GM12872 (cell line): ENCODE measurements around the gene STKLD1.

ENCODE experiments used
- TF ChIP-seq, protein P1 (sequence below): IDR thresholded peaks from 3 replicates; pipeline ENCODE4 v1.5.1; 2011; ENCODE audit warnings: low read depth, mild to moderate bottlenecking, low read length, moderate library complexity; ENCODE audit not compliant: insufficient read depth

STKLD1 gene

GRCh38 chr9:133360400-133361393 lies 15.5 kb upstream of the STKLD1 start:
- TF ChIP-seq, protein P1, sequence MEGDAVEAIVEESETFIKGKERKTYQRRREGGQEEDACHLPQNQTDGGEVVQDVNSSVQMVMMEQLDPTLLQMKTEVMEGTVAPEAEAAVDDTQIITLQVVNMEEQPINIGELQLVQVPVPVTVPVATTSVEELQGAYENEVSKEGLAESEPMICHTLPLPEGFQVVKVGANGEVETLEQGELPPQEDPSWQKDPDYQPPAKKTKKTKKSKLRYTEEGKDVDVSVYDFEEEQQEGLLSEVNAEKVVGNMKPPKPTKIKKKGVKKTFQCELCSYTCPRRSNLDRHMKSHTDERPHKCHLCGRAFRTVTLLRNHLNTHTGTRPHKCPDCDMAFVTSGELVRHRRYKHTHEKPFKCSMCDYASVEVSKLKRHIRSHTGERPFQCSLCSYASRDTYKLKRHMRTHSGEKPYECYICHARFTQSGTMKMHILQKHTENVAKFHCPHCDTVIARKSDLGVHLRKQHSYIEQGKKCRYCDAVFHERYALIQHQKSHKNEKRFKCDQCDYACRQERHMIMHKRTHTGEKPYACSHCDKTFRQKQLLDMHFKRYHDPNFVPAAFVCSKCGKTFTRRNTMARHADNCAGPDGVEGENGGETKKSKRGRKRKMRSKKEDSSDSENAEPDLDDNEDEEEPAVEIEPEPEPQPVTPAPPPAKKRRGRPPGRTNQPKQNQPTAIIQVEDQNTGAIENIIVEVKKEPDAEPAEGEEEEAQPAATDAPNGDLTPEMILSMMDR: no peak

DNA sequence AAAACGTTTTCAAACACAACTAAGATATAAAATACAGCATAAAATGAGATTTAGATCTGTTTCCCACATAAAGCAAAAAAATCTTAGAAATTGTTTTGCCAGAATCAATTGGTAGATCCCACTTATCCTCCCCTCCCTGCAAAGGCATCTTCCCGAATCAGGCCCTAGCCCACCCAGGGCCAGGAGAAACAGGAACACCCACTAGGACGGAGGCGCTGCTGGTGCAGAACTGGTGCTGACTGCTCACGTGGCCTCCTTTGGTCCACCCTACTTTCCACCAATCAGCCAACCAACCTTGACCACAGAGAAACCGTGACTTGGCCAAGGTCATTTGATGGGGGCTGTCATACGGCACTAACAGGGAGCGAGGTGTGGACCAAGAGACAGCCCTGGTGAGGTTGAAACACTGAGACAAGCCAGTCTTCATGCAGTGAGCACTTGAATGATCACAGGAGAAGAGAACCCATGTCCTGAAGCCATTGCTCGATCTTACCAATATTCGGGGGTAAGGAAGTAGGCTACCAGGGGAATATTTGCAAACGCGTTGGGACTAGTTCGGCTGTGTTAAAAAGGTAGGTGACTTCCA lies 14.6 kb upstream of the STKLD1 start:
- TF ChIP-seq, protein P1: no peak

DNA sequence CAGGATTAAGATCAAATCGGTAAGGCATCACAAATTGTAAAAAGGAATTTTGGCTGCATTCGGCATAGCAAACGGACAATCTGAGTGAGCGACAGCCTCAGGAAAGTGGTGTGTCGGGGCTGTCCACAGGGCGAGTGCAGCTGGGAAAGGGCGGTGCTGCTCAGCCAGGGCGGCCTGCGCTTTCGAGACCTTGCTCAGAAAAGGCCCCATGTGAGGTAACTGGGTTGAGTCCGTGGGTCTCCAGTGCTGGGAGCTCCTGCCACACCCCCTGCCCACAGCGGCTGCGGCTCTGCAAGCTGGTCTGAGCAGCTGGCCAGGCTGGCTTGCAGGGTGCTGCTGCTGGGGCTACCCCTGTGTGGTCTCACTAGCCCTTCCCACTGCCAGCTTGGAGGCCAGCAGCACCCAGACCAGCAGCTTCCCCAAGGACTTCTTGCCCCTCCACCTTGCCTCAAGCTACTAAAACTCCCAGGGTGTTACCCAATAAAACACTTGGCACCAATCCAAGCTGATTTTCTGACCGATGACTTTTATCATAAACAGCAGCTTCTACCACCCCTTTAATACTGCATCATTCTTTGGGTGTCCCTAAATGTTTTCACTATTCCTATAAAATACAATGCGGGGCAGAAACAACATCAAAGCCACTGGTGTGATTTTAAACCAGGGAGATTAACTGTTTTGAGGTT lies 13.7 kb upstream of the STKLD1 start:
- TF ChIP-seq, protein P1: no peak

DNA sequence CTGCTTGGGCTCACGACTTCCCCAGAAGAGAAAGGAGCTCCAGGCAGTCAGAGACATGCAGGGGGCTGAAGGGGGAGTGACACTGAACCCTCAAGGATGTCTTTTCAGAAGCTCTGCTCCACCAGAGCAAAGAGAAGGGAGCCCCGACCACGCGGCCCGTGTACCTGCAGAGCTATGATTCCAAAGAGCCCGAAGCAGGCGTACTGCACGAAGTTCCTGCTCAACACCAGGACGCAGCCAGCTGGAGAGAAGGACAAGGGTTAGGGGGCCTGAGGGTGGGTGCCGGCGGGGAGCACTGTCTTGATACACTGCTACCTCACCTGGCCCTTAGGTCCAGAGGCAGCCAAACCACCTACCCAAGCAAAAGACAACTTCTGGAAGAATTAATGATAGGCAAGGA lies 9.7 kb upstream of the STKLD1 start:
- TF ChIP-seq, protein P1: no peak

- TF ChIP-seq, protein P1: no peak
Observed at GRCh38 chr9:133367221-133367620, 8.9 kb upstream of the STKLD1 start.

- TF ChIP-seq, protein P1: no peak
Observed at GRCh38 chr9:133367778-133368177, 8.4 kb upstream of the STKLD1 start.

DNA sequence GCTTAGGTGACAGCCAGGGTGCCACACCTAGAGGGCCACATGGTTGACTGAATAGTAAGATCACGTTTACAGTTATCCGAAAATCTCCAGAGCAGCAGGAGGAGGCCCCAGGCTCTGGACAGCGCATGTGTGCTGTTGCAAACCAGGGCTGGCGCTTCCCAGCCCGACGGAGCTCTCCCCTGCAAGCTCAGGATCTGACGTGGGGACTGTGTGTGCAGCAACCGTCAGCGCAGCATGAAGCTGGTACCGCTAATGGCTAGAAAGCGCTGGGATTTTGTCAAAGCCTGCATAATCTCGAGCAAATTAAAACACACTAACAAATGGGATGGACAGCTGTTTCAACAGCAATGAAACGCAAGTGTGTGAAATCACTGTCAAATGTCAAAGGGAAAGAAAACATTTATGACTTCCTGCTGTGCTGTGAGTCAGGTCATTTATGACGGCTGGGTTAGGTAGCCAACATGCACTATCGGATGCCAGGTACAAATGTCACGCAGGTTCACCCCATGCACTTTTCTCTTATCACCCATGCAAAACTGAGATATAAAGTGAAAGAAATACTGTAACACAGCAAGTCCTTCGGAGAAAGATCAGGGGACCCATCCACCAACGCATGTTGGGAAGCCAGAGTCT lies 7.8 kb upstream of the STKLD1 start:
- TF ChIP-seq, protein P1: no peak
